Thyroid gland (tissue), 4 donors: Measurements from ENCODE around the gene PARP14.

ENCODE experiments used
- POLR2A ChIP-seq, 2 donors: fragments of 450-650 bp; IDR thresholded peaks; one replicate each; pipeline ENCODE4 v1.6.1; 2017; ENCODE audit warnings: antibody characterized with exemption in 2 of 2, mild to moderate bottlenecking in 2 of 2, moderate library complexity in 1 of 2
- TF ChIP-seq, protein P1 (sequence below), 6 experiments: fragments of 200-600 bp in 3 of 6; fragments of 450-650 bp in 3 of 6; sonication (generic) in 3 of 6; IDR thresholded peaks; one replicate each; pipeline ENCODE4 v1.5.1; 2016 to 2019; ENCODE audit warnings: antibody characterized with exemption in 6 of 6, mild to moderate bottlenecking in 2 of 6, inconsistent platforms in 1 of 6, moderate library complexity in 1 of 6

DNA sequence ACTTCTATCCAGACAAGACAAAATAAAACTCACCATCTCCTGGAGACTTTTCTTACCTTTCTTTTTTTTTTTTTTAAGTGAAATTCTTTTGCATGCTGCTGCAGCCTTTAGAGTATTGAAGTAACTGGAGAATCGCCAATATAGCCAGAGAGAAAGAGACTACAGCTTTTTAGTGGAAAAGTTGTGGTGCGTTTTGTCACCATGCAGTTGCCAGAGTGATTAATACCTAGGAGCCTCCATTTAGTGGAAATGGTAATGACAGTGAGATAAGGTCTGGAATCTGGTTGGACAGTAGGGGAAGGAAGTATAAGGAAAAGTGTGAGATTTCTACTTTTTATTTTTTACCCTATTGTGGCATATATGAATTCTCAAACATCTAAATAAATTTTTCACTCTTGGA, 18.1 kb upstream of the PARP14 start:
- TF ChIP-seq, protein P1, sequence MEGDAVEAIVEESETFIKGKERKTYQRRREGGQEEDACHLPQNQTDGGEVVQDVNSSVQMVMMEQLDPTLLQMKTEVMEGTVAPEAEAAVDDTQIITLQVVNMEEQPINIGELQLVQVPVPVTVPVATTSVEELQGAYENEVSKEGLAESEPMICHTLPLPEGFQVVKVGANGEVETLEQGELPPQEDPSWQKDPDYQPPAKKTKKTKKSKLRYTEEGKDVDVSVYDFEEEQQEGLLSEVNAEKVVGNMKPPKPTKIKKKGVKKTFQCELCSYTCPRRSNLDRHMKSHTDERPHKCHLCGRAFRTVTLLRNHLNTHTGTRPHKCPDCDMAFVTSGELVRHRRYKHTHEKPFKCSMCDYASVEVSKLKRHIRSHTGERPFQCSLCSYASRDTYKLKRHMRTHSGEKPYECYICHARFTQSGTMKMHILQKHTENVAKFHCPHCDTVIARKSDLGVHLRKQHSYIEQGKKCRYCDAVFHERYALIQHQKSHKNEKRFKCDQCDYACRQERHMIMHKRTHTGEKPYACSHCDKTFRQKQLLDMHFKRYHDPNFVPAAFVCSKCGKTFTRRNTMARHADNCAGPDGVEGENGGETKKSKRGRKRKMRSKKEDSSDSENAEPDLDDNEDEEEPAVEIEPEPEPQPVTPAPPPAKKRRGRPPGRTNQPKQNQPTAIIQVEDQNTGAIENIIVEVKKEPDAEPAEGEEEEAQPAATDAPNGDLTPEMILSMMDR (IDR thresholded peaks at IDR 0.05): no peak
- no peak for TF ChIP-seq POLR2A (IDR thresholded peaks at IDR 0.05)
